GM13976 (cell line): Measurements from ENCODE around the gene TENM4.

Experiments used
- DNase-seq: peaks from one replicate; pipeline ENCODE4 v3.0.0; 2012; ENCODE audit warnings: low spot score
- in situ Hi-C: fragments of 300-500 bp; cut with MboI; formaldehyde crosslinking; loops from one replicate; pipeline ENCODE4 v1.12.0; 2022; ENCODE audit warnings: low sequenced_read_pairs, mixed read lengths, inconsistent platforms; ENCODE audit not compliant: unreplicated experiment
- TF ChIP-seq, protein P1 (sequence below): IDR thresholded peaks from 2 replicates; pipeline ENCODE4 v1.5.1; 2012; ENCODE audit warnings: borderline replicate concordance, mild to moderate bottlenecking; ENCODE audit not compliant: insufficient read depth; ENCODE audit errors: extremely low read depth, missing control alignments, control extremely low read depth

Gene TENM4

DNA sequence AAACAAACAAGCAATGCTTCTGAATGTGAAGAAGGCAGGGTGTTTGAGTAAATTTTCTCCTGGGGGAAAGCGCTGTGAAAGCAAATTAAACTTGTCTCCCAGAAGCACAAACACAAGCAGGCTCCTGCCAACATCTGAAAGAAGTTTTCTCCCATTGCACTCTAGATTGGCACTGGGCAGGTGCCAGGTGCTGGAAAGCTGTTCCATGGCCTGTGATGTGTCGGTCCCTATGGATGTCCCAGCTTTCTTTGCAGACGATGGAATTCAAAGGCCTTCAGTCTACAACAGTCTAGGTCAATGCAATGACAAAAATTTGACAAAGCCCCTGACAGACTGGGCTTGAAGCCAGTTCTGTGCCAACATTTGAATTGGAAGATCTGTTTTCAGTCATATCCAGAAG is 620.1 kb downstream of the TENM4 start:
- in situ Hi-C loops, result no loop called here
- TF ChIP-seq, protein P1, sequence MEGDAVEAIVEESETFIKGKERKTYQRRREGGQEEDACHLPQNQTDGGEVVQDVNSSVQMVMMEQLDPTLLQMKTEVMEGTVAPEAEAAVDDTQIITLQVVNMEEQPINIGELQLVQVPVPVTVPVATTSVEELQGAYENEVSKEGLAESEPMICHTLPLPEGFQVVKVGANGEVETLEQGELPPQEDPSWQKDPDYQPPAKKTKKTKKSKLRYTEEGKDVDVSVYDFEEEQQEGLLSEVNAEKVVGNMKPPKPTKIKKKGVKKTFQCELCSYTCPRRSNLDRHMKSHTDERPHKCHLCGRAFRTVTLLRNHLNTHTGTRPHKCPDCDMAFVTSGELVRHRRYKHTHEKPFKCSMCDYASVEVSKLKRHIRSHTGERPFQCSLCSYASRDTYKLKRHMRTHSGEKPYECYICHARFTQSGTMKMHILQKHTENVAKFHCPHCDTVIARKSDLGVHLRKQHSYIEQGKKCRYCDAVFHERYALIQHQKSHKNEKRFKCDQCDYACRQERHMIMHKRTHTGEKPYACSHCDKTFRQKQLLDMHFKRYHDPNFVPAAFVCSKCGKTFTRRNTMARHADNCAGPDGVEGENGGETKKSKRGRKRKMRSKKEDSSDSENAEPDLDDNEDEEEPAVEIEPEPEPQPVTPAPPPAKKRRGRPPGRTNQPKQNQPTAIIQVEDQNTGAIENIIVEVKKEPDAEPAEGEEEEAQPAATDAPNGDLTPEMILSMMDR, result no peak
- DNase-seq, result no peak

DNA sequence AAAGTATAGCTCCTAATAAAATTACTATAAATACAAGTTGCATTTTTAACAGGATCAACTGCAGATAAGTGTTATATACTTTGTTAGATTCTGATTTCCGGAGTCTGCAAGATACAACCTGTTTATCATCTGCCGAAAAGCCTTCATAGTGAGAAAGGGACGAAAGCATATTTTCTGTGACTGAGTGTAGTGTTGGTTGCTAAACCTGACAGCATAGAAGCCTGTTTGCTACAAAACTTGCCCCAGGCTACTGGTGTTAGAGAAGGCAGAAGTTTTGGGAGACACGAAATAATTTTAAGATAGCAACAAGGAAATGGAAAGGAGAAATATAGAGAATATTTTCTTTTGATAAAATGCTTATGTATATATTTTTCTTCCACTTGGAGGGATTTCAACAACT is 622.6 kb downstream of the TENM4 start:
- TF ChIP-seq, protein P1, result no peak
- in situ Hi-C loops, result no loop called here
- DNase-seq, result no peak

DNA sequence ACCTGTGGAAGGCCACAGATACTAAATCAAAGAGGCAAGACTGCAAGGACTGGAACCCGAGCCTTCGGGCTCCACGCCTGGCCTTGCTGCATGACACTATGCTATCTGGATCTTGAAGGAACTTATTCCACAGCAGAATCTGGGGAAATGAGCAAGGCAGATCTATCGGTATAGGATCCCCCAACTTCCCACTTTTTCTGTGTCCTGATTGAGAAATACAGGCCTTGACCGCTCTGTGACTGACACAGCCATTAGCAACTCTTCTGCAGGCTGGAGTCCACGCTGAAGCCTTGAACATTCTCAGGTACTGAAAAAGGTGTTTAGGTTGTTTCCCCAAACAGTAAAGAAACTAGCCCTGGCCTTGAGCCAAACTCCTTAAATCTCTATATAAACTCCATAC is 625.0 kb downstream of the TENM4 start:
- in situ Hi-C loops, result no loop called here
- DNase-seq, result no peak
- TF ChIP-seq, protein P1, result no peak

DNA sequence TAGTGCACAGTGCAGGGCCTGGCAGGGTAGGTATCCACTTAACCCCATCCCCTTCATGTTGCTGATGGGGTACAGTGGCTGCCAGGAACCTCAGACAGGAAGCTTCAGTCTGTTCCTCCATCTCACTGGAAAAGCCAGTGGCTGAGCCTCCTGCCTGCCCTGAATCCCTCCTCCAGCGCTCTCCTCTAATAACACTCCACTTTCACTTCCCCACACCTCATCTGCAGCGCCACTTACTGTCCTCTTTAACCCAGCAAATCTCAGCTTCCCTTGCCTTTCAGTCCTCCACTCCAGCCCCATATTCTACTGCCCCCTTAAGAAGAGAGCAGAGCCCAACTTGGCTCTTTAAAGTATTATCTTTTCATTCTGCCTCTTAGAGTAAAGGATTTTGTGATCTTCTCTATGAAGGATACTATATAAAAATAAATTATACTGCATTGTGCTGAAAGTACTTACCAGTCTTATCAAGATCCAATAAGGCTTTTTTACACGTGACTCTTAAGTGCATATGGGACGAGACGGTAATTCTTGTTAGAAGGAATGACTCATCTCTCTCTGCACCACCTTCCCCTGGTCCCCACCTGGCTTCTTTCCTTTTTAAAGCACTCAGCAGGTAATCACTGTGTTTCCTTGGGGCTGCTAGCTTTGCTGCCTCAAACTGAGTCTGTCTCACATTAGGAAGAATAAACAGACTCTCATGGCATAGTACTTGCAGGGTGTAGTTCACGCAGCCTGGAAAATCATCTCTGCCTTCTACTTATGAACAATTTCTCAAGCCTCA is 628.1 kb downstream of the TENM4 start:
- no peak for DNase-seq
- in situ Hi-C loops, result no loop called here
- TF ChIP-seq, protein P1, result no peak

DNA sequence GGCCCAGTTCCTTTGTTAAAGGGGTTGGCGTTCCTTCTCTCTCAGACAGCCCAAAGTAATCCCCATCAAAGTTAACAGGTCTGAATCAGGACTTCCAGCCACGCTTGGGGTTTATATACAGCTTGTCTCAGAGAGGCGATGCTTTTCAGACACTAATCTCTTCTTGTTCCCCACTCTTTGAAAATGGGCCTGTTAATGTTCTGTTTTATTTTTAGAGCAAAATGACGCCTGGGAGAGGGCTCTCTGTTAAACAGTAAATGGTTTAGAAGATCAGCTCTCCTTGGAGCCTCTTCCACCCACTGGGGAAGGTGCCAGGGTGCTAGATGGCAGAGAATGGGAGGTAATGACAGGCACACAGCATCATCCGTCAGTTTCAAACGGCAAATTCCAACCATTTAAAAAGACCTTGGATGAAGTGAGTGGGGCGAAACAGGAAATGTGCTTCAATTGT is 630.2 kb downstream of the TENM4 start:
- TF ChIP-seq, protein P1, result no peak
- in situ Hi-C loops, result no loop called here
- DNase-seq, result no peak

DNA sequence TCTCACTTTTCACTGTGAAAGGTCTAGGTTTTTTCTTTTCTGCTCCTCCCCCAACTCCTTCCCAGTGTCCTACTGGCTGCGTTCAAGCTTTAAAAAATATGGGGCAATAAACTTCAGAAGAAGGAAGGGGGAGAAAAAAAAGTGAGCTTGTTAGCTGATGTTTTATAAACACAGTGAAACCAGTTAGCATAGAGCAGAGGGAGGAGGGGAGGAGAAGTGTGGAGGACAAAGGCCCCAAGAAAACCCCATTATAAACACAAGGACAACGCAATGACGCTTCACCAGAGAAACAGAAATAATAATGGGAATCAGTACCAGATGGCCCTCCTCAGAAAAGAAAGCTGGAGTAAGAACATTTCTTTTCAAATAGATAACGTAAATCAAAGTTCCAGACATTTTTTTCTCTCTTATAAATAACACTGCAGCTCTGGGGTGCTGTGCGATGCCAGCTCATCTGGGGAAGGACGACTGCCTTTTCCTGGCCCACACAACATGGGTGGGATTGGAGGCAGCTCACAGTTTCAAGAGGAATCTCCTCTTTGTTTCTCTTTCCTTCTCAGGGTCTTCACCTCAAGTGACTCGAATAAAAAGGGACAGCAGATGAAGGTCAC is 630.8 kb downstream of the TENM4 start:
- DNase-seq, result no peak
- in situ Hi-C loops, result no loop called here
- TF ChIP-seq, protein P1, result no peak
